ENCODE data around the gene ESR2.
"Not testable (repeated sequence)": the region's sequence is repeated elsewhere in the genome, so short reads cannot be mapped to it uniquely, and the experiment has no call there.

Gene ESR2

DNA sequence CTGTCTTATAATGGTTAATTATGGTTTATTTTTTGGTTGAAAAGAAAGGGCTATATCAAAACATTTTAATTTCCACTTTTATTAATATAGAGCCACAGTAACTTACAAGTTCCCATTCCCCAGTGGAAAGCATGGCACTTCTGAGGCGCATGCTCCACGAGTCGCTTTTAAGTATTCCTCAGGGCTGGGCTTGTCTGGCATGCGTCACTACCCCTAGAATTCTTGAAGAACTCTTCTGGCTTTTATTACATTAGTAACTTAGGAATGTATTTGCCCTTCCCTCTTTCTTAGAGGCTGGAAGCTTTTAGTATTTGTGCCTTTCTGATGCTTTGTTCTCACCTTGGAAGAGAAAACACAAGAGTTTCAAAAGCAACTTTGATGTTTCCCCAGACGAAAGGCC is 81.1 kb downstream of the ESR2 start:
- no peaks in the 10 kb centered on the region for H3K9me3 ChIP-seq (ENCODE audit: control insufficient read depth, insufficient read depth, low read length)
- no CpG with 5 or more reads among the region's 5 CpGs for WGBS (ENCODE audit: insufficient coverage, insufficient read length)
- H3K27ac ChIP-seq (ENCODE audit: low read length): no peak overlapping the region
- H3K4me1 ChIP-seq (ENCODE audit: control insufficient read depth, insufficient read depth, low read length): no peaks in the 10 kb centered on the region
- H3K4me3 ChIP-seq (ENCODE audit: low read length): no peak overlapping the region
- no peak for DNase-seq (ENCODE audit: low read depth, low spot score)
- peaks cover 22% of the 10 kb centered on the region for H3K36me3 ChIP-seq (ENCODE audit: control insufficient read depth, insufficient read depth, low read length)
- no peaks in the 10 kb centered on the region for H3K27me3 ChIP-seq (ENCODE audit: control insufficient read depth, insufficient read depth, low read length)

DNA sequence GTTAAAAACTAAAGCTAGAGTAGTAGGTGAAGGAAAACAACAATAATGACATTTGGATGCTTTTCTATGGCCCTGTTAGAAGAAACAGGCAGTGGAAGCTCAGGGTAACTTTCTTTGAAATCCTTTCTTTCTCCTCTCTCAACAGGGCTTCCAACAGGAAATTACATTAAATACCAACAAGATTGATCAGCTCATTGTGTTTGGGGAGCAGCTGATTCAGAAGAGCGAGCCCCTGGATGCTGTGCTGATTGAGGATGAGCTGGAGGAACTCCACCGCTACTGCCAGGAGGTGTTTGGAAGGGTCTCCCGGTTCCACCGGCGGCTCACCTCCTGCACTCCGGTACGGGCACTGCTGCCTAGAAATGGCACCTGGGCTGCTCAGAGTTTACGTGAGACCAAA is 81.5 kb downstream of the ESR2 start:
- WGBS (ENCODE audit: insufficient coverage, insufficient read length): no CpG with 5 or more reads among the region's 8 CpGs
- Histone ChIP-seq H3K4me3 (ENCODE audit: low read length) (no peak overlapping the region), H3K9me3 (ENCODE audit: control insufficient read depth, insufficient read depth, low read length) (no peaks in the 10 kb centered on the region), H3K27ac (ENCODE audit: low read length) (no peak overlapping the region), H3K27me3 (ENCODE audit: control insufficient read depth, insufficient read depth, low read length) (no peaks in the 10 kb centered on the region), H3K36me3 (ENCODE audit: control insufficient read depth, insufficient read depth, low read length) (peaks cover 21% of the 10 kb centered on the region), H3K4me1 (ENCODE audit: control insufficient read depth, insufficient read depth, low read length) (no peaks in the 10 kb centered on the region)
- no peak for DNase-seq (ENCODE audit: low read depth, low spot score)

DNA sequence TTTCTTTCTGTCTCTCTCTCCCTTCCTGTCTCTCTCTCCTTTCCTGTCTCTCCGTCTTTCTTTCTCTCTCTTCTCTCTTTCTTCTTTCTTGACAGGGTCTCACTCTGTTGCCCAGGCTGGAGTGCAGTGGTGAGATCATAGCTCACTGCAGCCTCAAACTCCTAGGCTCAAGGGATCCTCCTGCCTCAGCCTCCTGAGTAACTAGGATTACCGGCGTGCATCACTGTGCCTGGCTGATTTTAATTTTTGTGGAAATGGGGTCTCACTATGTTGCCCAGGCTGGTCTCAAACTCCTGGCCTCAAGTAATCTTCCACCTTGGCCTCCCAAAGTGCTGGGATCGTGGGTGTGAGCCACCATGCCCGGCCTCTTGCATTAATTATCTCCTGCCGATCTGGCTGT is 83.3 kb downstream of the ESR2 start:
- H3K9me3 ChIP-seq (ENCODE audit: control insufficient read depth, insufficient read depth, low read length); H3K4me1 ChIP-seq (ENCODE audit: control insufficient read depth, insufficient read depth, low read length); H3K4me3 ChIP-seq (ENCODE audit: low read length); DNase-seq (ENCODE audit: low read depth, low spot score); H3K27ac ChIP-seq (ENCODE audit: low read length); H3K27me3 ChIP-seq (ENCODE audit: control insufficient read depth, insufficient read depth, low read length): not testable (repeated sequence)
- peaks cover 17% of the 10 kb centered on the region for H3K36me3 ChIP-seq (ENCODE audit: control insufficient read depth, insufficient read depth, low read length)
- no CpG with 5 or more reads among the region's 6 CpGs for WGBS (ENCODE audit: insufficient coverage, insufficient read length)

DNA sequence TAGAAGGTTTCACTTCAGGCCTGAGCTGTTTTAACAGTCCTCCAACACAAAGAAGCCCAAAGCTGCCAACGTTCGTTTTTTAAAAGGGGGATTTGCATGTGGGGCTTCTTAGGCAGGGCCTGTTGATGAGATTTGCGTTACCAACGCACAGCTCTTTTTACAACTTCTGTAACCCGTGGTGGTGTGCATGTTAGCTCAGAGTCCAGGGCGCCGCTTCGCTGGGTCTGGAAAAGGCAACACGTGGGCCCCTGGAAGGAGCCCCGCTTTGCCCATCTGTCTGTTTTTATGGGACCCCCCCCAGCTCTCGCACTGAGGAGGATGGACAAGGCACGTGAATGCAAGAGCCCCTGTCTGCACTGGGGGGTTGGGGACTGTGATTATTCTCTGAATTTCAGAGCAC is 84.0 kb downstream of the ESR2 start:
- Histone ChIP-seq H3K36me3 (ENCODE audit: control insufficient read depth, insufficient read depth, low read length) (peaks cover 13% of the 10 kb centered on the region), H3K27ac (ENCODE audit: low read length) (no peak overlapping the region), H3K27me3 (ENCODE audit: control insufficient read depth, insufficient read depth, low read length) (no peaks in the 10 kb centered on the region), H3K9me3 (ENCODE audit: control insufficient read depth, insufficient read depth, low read length) (no peaks in the 10 kb centered on the region), H3K4me1 (ENCODE audit: control insufficient read depth, insufficient read depth, low read length) (no peaks in the 10 kb centered on the region), H3K4me3 (ENCODE audit: low read length) (no peak overlapping the region)
- DNase-seq (ENCODE audit: low read depth, low spot score): no peak
- no CpG with 5 or more reads among the region's 12 CpGs for WGBS (ENCODE audit: insufficient coverage, insufficient read length)

DNA sequence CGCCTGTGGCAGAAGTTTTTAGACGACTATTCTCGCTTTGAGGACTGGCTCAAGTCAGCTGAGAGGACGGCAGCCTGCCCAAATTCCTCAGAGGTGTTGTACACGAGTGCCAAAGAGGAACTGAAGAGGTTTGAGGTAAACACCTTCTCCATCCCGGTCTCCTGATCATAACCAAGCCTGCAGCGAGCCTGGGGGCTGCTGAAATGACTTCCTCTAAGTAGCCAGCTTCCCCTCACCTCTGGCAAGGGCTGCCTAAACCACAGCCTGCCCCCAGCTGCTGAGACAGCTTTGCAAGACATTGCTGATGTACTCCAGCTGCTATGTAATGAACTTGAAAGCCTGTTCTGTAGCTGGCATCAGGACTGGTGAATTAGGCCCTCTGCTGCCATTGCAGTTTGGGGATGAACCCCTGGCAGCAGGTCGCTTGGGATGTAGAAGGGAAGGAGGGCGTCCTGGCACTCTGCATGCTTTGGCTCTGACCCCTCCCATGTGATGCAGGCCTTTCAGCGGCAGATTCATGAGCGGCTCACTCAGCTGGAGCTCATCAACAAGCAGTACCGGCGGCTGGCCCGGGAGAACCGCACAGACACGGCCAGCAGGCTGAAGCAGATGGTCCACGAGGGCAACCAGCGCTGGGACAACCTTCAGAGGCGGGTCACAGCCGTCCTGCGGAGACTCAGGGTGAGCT is 84.6 kb downstream of the ESR2 start:
- Histone ChIP-seq H3K27me3 (ENCODE audit: control insufficient read depth, insufficient read depth, low read length) (no peaks in the 10 kb centered on the region), H3K27ac (ENCODE audit: low read length) (no peak overlapping the region), H3K4me1 (ENCODE audit: control insufficient read depth, insufficient read depth, low read length) (no peaks in the 10 kb centered on the region), H3K4me3 (ENCODE audit: low read length) (no peak overlapping the region), H3K36me3 (ENCODE audit: control insufficient read depth, insufficient read depth, low read length) (peaks cover 12% of the 10 kb centered on the region), H3K9me3 (ENCODE audit: control insufficient read depth, insufficient read depth, low read length) (no peaks in the 10 kb centered on the region)
- no peak for DNase-seq (ENCODE audit: low read depth, low spot score)
- no CpG with 5 or more reads among the region's 21 CpGs for WGBS (ENCODE audit: insufficient coverage, insufficient read length)

DNA sequence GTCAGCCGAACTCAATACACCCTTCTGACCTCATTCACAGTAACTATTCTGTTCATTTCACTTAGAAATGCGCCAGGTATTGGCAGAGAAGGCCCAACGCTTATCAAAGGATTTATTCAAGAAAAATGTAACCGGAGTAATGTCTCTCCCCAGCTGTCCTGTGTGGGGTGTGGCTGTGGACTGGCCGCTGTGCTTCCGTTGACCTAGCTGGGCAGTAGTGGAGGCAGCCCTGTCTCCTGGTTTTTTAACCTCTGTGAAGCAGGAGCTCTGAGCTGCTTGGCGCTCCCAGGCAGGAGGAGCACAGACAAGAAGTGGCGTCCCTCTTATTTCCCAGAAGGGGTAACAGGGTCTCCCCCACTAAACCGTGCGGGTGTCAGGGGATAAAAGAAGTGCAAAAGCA is 85.2 kb downstream of the ESR2 start:
- Histone ChIP-seq H3K4me3 (ENCODE audit: low read length) (no peak overlapping the region), H3K27ac (ENCODE audit: low read length) (no peak overlapping the region), H3K27me3 (ENCODE audit: control insufficient read depth, insufficient read depth, low read length) (no peaks in the 10 kb centered on the region), H3K9me3 (ENCODE audit: control insufficient read depth, insufficient read depth, low read length) (no peaks in the 10 kb centered on the region), H3K36me3 (ENCODE audit: control insufficient read depth, insufficient read depth, low read length) (peaks cover 12% of the 10 kb centered on the region), H3K4me1 (ENCODE audit: control insufficient read depth, insufficient read depth, low read length) (no peaks in the 10 kb centered on the region)
- DNase-seq (ENCODE audit: low read depth, low spot score): no peak
- no CpG with 5 or more reads among the region's 10 CpGs for WGBS (ENCODE audit: insufficient coverage, insufficient read length)

DNA sequence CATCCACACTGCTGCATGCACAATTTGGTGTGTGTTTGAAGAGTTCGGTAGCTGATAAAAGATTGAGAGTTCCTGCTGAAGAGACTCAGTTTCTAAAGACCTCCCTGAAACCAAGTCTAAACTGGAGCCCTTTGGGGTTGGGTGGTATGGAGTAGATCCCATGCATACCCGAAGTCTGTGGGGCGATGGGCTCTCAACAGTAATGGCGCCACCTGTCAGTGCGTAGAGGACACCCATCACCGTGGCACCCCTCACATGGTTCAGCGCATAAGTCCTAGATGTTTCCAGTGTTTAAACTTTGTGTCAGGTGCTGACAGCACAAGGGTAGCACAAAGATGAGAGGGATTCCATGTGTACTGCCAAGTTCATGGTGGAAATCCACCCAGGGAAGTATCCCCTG is 85.9 kb downstream of the ESR2 start:
- Histone ChIP-seq H3K9me3 (ENCODE audit: control insufficient read depth, insufficient read depth, low read length) (no peaks in the 10 kb centered on the region), H3K36me3 (ENCODE audit: control insufficient read depth, insufficient read depth, low read length) (peaks cover 12% of the 10 kb centered on the region)

DNA sequence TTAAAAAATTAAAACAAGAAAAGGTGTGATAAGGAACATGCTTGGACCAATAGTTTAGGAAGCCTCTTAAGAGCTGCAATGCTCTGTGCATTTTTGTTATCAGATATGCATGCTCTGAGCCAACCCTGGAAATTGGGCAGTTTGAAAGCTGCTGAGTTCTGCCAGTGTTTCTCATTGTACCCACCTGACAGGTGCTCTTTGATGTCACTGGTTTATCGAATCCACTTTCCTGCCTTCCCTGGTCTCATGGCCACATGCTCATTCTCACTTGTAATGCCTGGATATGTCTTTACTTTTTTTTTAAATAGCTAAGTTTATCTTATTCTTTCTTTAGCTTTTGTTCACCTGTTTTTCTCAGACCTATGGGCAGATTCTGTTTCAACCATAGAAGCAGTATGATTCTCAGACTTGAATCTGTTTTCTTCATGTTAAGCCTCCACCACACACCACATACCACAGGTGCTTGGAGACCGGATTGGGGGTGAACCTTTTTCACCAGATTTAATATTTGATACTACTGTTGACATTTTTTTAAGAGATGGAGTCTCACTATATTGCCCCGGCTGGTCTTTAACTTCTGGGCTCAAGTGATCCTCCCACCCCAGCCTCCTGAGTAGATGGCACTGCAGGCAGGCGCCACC is 90.7 kb downstream of the ESR2 start:
- Histone ChIP-seq H3K36me3 (ENCODE audit: control insufficient read depth, insufficient read depth, low read length) (no peaks in the 10 kb centered on the region), H3K4me3 (ENCODE audit: low read length) (no peak overlapping the region), H3K27ac (ENCODE audit: low read length) (no peak overlapping the region), H3K27me3 (ENCODE audit: control insufficient read depth, insufficient read depth, low read length) (no peaks in the 10 kb centered on the region), H3K9me3 (ENCODE audit: control insufficient read depth, insufficient read depth, low read length) (no peaks in the 10 kb centered on the region), H3K4me1 (ENCODE audit: control insufficient read depth, insufficient read depth, low read length) (peaks cover 2% of the 10 kb centered on the region)
- no peak for DNase-seq (ENCODE audit: low read depth, low spot score)
- WGBS (ENCODE audit: insufficient coverage, insufficient read length): no CpG with 5 or more reads among the region's 4 CpGs

More for the DNA sequence above, 85.9 kb downstream of the ESR2 start:
- Histone ChIP-seq H3K4me1 (ENCODE audit: control insufficient read depth, insufficient read depth, low read length) (no peaks in the 10 kb centered on the region), H3K4me3 (ENCODE audit: low read length) (no peak overlapping the region), H3K27ac (ENCODE audit: low read length) (no peak overlapping the region), H3K27me3 (ENCODE audit: control insufficient read depth, insufficient read depth, low read length) (no peaks in the 10 kb centered on the region)
- no peak for DNase-seq (ENCODE audit: low read depth, low spot score)
- no CpG with 5 or more reads among the region's 7 CpGs for WGBS (ENCODE audit: insufficient coverage, insufficient read length)

DNA sequence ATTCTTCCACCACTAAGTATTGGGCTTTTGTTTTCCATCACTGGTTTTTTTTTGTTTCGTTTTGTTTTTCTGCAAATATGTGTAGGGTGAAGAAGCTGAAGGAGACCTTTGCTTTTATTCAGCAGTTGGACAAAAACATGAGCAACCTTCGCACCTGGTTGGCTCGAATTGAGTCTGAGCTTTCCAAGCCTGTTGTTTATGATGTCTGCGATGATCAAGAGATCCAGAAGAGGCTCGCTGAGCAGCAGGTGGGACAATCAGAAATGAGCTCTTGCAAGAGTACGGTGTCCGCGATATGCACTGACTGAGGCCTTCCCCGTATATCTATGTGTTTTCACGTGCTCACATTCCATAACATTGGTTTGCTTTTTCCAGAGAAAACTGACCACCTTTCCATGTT is 91.5 kb downstream of the ESR2 start:
- Histone ChIP-seq H3K4me1 (ENCODE audit: control insufficient read depth, insufficient read depth, low read length) (peaks cover 2% of the 10 kb centered on the region), H3K27ac (ENCODE audit: low read length) (no peak overlapping the region), H3K36me3 (ENCODE audit: control insufficient read depth, insufficient read depth, low read length) (no peaks in the 10 kb centered on the region), H3K4me3 (ENCODE audit: low read length) (no peak overlapping the region), H3K9me3 (ENCODE audit: control insufficient read depth, insufficient read depth, low read length) (no peaks in the 10 kb centered on the region), H3K27me3 (ENCODE audit: control insufficient read depth, insufficient read depth, low read length) (no peaks in the 10 kb centered on the region)
- WGBS (ENCODE audit: insufficient coverage, insufficient read length): no CpG with 5 or more reads among the region's 10 CpGs
- DNase-seq (ENCODE audit: low read depth, low spot score): no peak

DNA sequence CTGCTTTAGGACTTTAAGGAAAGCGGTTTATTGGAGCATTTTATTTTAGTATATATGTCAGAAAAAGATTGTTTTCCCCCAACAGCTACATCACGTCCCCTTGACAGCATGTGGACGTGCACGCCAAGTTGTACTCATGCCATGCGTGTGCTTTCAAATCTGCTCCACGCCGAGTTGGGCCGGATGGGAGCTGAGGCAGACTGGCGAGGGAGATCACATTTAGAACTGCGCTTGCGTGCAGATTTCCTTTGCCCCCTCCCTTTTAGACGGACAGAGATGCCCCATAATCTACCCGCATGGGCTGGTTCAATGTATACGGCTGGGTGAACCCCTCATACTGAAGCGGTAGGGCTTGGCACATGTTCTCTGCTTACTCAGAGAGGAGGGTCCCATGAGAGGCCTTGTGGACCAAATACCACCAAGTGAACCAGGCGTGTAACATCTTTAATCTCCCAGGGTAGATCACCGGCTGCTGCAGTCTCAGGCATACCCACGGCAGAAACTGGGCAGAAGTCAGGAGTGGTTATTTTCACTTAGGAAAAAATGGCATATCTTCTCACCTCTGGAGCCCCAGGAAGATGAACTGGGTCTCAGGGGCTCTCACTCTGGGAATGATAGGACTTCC is 92.1 kb downstream of the ESR2 start:
- Histone ChIP-seq H3K27me3 (ENCODE audit: control insufficient read depth, insufficient read depth, low read length) (no peaks in the 10 kb centered on the region), H3K27ac (ENCODE audit: low read length) (no peak overlapping the region), H3K4me1 (ENCODE audit: control insufficient read depth, insufficient read depth, low read length) (peaks cover 4% of the 10 kb centered on the region), H3K36me3 (ENCODE audit: control insufficient read depth, insufficient read depth, low read length) (no peaks in the 10 kb centered on the region), H3K9me3 (ENCODE audit: control insufficient read depth, insufficient read depth, low read length) (no peaks in the 10 kb centered on the region), H3K4me3 (ENCODE audit: low read length) (no peak overlapping the region)
- DNase-seq (ENCODE audit: low read depth, low spot score): no peak
- WGBS (ENCODE audit: insufficient coverage, insufficient read length): no CpG with 5 or more reads among the region's 18 CpGs
